ENCODE data around the gene GGN.

DNA sequence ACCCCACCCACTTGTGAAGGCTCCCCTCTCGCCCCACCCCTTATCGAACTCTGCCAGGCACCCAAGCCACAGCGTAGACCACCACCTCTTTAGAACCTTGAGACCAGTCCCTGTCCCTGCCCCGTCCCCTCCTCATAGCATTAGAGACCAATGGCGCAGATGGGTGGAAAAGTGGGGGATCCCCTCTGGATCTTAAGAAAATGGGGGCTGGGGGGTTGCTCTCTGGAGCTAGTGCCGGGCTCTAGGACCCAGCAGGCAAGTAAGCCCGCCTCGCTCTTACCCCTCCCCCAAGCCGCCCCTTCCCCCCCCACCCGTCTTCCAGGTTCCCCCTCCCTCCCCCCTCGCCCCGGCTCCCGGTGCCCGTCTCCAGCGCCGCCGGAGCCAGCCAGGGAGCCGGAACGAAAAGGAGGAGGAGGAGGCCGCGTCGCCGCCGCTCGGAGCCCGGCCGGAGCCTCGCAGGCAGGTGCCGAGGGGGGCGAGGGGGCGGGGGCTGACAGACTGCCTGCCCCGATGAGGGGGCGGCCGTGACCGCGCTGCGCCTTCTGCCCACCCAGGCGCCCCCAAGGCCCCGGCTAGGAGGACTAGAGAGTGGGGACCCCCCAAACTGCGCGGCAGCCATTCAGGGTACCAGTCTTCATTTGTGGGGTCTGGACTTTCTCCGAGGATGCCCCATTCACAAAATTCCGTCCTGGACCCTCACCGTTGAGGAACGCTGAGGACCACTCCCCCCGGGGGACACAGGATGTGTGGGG is 691 bp upstream of the GGN start, which contains the start of gene SPRED3:
- TF ChIP-seq EZH2phosphoT487 (IDR thresholded peaks at IDR 0.05; ENCODE audit: insufficient read depth, low read depth) (no peak), EZH2 (IDR thresholded peaks at IDR 0.05; ENCODE audit: insufficient read depth, poor library complexity, severe bottlenecking) (no peak)
